Aorta (tissue), 5 donors: ENCODE data around the gene MEGF8. TPM values are rescaled to one million over a fixed set of nuclear protein-coding genes. Genes with fewer than 3 reads are reported as not detected.
"Not testable (repeated sequence)": the region's sequence is repeated elsewhere in the genome, so short reads cannot be mapped to it uniquely, and the experiment has no call there.

Experiments used
- ATAC-seq: fragments of 200-7000 bp; cut with Tn5 transposase; one replicate; pipeline ENCODE4 v1.9.1; 2022; ENCODE audit warnings: moderate library complexity; ENCODE audit not compliant: low FRiP score
- DNase-seq, 2 donors: peaks; one replicate each; pipeline ENCODE4 v3.0.0-alpha.2; 2020
- H3K27ac ChIP-seq, 2 donors: one replicate each; pipeline ENCODE4 v1.5.1; 2013; ENCODE audit warnings: low read length in 2 of 2, mild to moderate bottlenecking in 2 of 2, moderate library complexity in 2 of 2, control low read depth in 1 of 2, inconsistent platforms in 1 of 2, low read depth in 1 of 2
- H3K27me3 ChIP-seq, 2 donors: one replicate each; pipeline ENCODE4 v1.6.1; 2013; ENCODE audit warnings: control low read depth in 1 of 2, low read length in 1 of 2, mild to moderate bottlenecking in 1 of 2, moderate library complexity in 1 of 2; ENCODE audit not compliant: insufficient read depth in 2 of 2, control insufficient read depth in 1 of 2
- H3K36me3 ChIP-seq, 2 donors: one replicate each; pipeline ENCODE4 v1.6.1; 2013; ENCODE audit warnings: control low read depth in 1 of 2, low read length in 1 of 2, mild to moderate bottlenecking in 1 of 2; ENCODE audit not compliant: insufficient read depth in 2 of 2, control insufficient read depth in 1 of 2
- H3K4me1 ChIP-seq, 2 donors: one replicate each; pipeline ENCODE4 v1.6.1; 2013; ENCODE audit warnings: low read length in 2 of 2, control low read depth in 1 of 2, mild to moderate bottlenecking in 1 of 2, moderate library complexity in 1 of 2; ENCODE audit not compliant: insufficient read depth in 2 of 2, control insufficient read depth in 1 of 2
- H3K4me3 ChIP-seq, 2 donors: one replicate each; pipeline ENCODE4 v1.5.1; 2013; ENCODE audit warnings: low read length in 2 of 2, control low read depth in 1 of 2, mild to moderate bottlenecking in 1 of 2
- H3K9me3 ChIP-seq: one replicate; pipeline ENCODE4 v1.6.1; 2013; ENCODE audit warnings: mild to moderate bottlenecking, low read length; ENCODE audit not compliant: control insufficient read depth
- WGBS, 2 donors: extraction: QIAGEN DNeasy Blood & Tissue Kit; methylation state at CpG; one replicate each; pipeline ENCODE4 v1.1.7; 2013; 5-methylcytosine and 5-hydroxymethylcytosine counted together
- intact Hi-C, 2 donors: fragments of 100-400 bp; cut with DNase I; formaldehyde crosslinking; loops; one replicate each; pipeline versions ENCODE4 v1.14.2 to v1.15.0; 2022
- polyA plus RNA-seq, 2 donors: library from polyadenylated mRNA; stranded (reverse); fragments of 200-250 nt; gene quantifications; one replicate each; pipeline ENCODE4 v1.2.3, GENCODE V29; 2013
- total RNA-seq, 2 donors: library from RNA; stranded (reverse); fragmentation: NEBNext Ultra II Directional; extraction: Animal tissue kit (Norgen Biotek cat#: 25700); gene quantifications; one replicate each; pipeline ENCODE4 v1.2.1, GENCODE V29; 2021
- donor health status: healthy with polysubstance abuse.
- donor health status: Bipolar disorder and iron deficiency.
- donor health status: DM: no; HTN: no; CAD: no.
- donor health status: DM: no; HTN: no; CAD: no.
- donor health status: DM: yes; HTN: yes; CAD: no.

The MEGF8 gene
- total and polyA plus RNA-seq, 4 donors, result 5.9 to 26.4 (median 12.3) TPM

GRCh38 chr19:42328854-42329253, 3.4 kb downstream of the MEGF8 start:
- WGBS, 2 donors, result 71 to 75% methylated on average over 2 of the region's 2 CpGs
- no peak overlapping the region for H3K4me3 ChIP-seq
- ATAC-seq (no peak), DNase-seq (no peak)
- no peaks in the 10 kb centered on the region for H3K36me3 ChIP-seq
- H3K27me3 ChIP-seq, result no peaks in the 10 kb centered on the region
- H3K4me1 ChIP-seq, result no peaks in the 10 kb centered on the region
- intact Hi-C loops, result loop anchor here (5.0 kb wide), 2 partner anchors 68 to 197 kb away; partner anchors contain the start of gene POU2F2 (in 2 of the 2)
- no peak overlapping the region for H3K27ac ChIP-seq
- H3K9me3 ChIP-seq, result no peaks in the 10 kb centered on the region

- intact Hi-C loops, result no loop called here
- Histone ChIP-seq H3K9me3 (no peaks in the 10 kb centered on the region), H3K36me3 (no peaks in the 10 kb centered on the region), H3K27me3 (no peaks in the 10 kb centered on the region), H3K4me1 (no peaks in the 10 kb centered on the region), H3K4me3 (no peak overlapping the region), H3K27ac (no peak overlapping the region)
- ATAC-seq, result no peak
- 40 to 49% methylated on average over 2 of the region's 2 CpGs for WGBS, 2 donors
- DNase-seq, result no peak
Observed at GRCh38 chr19:42330241-42330711, 4.8 kb downstream of the MEGF8 start.

DNA sequence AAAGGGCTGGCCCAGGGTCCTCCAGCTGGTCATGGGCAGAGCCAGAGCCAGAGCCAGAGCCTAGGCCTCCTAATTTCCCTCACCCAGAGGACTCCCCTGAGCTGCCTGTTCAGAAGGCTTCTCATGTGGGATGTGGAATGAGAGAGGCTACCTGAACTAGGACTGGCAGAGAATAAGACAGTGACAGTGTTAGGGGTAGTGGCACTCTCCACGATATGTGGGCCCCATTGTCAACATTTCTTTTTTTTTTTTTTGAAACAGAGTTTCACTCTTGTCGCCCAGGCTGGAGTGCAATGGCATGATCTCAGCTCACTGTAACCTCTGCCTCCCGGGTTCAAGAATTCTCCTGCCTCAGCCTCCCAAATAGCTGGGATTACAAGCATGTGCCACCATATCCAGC, 5.9 kb downstream of the MEGF8 start:
- DNase-seq, H3K27ac ChIP-seq, ATAC-seq, H3K36me3 ChIP-seq, intact Hi-C loops, H3K9me3 ChIP-seq, H3K4me3 ChIP-seq, H3K27me3 ChIP-seq, H3K4me1 ChIP-seq: not testable (repeated sequence)
- 79 to 80% methylated on average over 3 of the region's 3 CpGs for WGBS, 2 donors

DNA sequence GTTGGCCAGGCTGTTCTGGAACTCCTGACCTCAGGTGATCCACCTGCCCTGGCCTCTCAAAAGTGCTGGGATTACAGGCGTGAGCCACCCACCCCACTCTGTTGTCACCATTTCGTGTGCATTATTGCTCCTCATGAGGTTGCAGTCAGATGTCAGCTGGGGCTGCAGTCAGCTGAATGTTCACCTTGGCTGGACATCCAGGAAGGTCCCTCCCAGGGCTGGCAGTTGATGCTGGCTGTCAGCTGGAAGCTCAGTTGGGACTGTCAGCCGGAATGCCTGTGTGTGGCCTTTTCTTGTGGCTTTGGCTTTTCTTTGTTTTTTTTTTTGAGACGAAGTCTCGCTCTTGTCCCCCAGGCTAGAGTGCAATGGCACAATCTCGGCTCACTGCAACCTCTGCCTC, 6.6 kb downstream of the MEGF8 start:
- H3K4me3 ChIP-seq, result no peak overlapping the region
- H3K27me3 ChIP-seq, result no peaks in the 10 kb centered on the region
- DNase-seq (no peak), ATAC-seq (no peak)
- intact Hi-C loops, result no loop called here
- no peak overlapping the region for H3K27ac ChIP-seq
- no peaks in the 10 kb centered on the region for H3K4me1 ChIP-seq
- H3K9me3 ChIP-seq, result no peaks in the 10 kb centered on the region
- H3K36me3 ChIP-seq, result peaks cover 0 to 3% of the 10 kb centered on the region in 2 donors
- 91 to 92% methylated on average over 6 of the region's 6 CpGs for WGBS, 2 donors

GRCh38 chr19:42333018-42333417, 7.6 kb downstream of the MEGF8 start:
- intact Hi-C loops, result no loop called here
- DNase-seq (no peak), ATAC-seq (no peak)
- H3K4me3 ChIP-seq, result no peak overlapping the region
- peaks cover 0 to 3% of the 10 kb centered on the region in 2 donors for H3K36me3 ChIP-seq
- WGBS, 2 donors, result 91 to 92% methylated on average over 3 of the region's 3 CpGs
- no peaks in the 10 kb centered on the region for H3K27me3 ChIP-seq
- no peak overlapping the region for H3K27ac ChIP-seq
- H3K4me1 ChIP-seq, result no peaks in the 10 kb centered on the region
- H3K9me3 ChIP-seq, result no peaks in the 10 kb centered on the region

GRCh38 chr19:42333975-42334696, 8.7 kb downstream of the MEGF8 start:
- no peaks in the 10 kb centered on the region for H3K9me3 ChIP-seq
- DNase-seq (no peak), ATAC-seq (no peak)
- no peaks in the 10 kb centered on the region for H3K27me3 ChIP-seq
- H3K4me1 ChIP-seq, result no peaks in the 10 kb centered on the region
- 88 to 91% methylated on average over 18 to 21 of the region's 21 CpGs for WGBS, 2 donors
- peaks cover 0 to 3% of the 10 kb centered on the region in 2 donors for H3K36me3 ChIP-seq
- no peak overlapping the region for H3K4me3 ChIP-seq
- intact Hi-C loops, result no loop called here
- H3K27ac ChIP-seq, result no peak overlapping the region

DNA sequence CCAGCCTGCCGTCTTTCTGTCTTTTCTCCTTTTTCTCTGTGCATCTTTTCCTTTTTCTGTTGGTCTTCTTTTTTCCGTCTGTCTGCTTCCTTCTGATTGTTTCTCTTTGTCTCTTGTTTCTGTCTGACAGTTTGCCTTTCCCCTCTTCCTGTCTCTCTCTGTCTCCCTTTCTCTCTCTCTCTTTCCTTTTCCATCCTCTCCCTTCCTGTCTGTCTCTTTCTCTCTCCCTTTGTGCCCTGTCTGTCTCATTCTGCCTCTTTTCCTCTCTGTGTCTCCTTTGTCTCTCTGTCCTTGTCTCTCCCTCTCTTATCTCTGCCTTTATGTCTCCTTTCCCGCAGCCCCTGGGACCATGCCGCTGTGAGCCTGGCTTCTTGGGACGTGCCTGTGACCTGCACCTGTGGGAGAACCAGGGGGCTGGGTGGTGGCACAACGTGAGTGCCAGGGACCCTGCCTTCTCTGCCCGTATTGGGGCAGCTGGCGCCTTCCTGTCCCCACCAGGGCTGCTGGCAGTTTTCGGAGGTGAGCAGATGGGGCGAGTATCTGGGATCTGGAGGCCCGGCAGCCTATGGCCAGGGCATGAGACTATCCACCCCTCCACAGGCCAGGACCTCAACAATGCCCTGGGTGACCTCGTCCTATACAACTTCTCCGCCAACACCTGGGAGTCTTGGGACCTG, 9.4 kb downstream of the MEGF8 start:
- no peaks in the 10 kb centered on the region for H3K9me3 ChIP-seq
- no peaks in the 10 kb centered on the region for H3K4me1 ChIP-seq
- no peak overlapping the region for H3K27ac ChIP-seq
- 91 to 92% methylated on average over 13 of the region's 13 CpGs for WGBS, 2 donors
- H3K4me3 ChIP-seq, result no peak overlapping the region
- H3K36me3 ChIP-seq, result peaks cover 0 to 3% of the 10 kb centered on the region in 2 donors
- DNase-seq, result no peak
- intact Hi-C loops, result no loop called here
- ATAC-seq, result no peak
- no peaks in the 10 kb centered on the region for H3K27me3 ChIP-seq

DNA sequence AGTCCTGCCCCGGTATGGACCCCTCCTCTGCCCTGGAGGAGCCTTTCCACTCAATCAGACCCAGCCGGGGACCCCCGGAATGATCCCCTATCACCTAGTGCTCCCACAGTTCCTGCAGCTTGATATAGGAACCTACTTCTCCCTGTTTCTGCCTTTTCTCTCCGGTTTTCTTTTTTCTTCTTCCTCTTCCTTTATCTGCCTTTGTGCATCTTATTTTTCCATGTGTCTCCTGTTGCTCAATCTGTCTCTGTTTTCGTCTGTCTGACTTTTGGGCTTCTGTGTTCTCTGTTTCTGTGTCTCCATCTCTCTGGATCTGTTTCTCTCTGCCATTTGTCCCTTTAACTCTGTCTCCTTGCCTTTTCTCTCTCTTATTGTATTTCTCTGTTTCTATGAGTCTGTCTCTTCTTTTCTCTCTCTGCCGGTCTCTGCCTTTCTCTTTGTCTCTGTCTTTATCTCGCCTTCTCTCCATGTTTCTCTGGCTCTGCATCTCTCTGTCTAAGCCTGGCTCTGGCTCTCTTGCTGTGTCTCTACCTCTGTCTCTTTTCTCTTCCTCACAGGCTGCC, 10.0 kb downstream of the MEGF8 start:
- Histone ChIP-seq H3K4me3 (no peak overlapping the region), H3K4me1 (no peaks in the 10 kb centered on the region), H3K36me3 (peaks cover 0 to 3% of the 10 kb centered on the region in 2 donors), H3K9me3 (no peaks in the 10 kb centered on the region), H3K27ac (no peak overlapping the region), H3K27me3 (no peaks in the 10 kb centered on the region)
- ATAC-seq (no peak), DNase-seq (no peak)
- intact Hi-C loops, result no loop called here
- 86 to 89% methylated on average over 7 of the region's 7 CpGs for WGBS, 2 donors
